ENCODE data around the gene MRC1. TPM values are rescaled to one million over a fixed set of nuclear protein-coding genes. Genes with fewer than 3 reads are reported as not detected.

Gene MRC1
- total RNA-seq, 1 donor from 2014 or later, result 0.07 TPM

DNA sequence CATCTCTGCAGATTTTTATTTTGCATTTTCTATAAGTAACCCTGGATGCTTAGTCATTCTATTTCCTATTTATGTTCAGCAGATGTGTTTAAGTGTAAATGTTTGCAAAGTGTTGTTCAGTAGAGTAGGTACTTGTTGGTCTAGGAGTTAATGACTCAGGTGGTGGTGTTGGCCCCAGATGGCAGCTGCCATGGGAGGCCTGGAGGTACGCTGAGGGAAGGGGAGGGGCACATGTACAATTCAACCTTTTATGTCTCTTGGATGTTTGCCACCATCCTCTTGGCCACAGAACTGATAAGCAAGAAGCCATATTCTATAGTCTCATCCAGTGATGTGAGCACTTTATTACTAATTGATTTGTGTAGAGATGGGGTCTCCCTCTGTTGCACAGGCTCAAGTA lies 74.5 kb downstream of the MRC1 start:
- no peak overlapping the region for H3K4me2 ChIP-seq (ENCODE audit: low read length)
- H2AFZ ChIP-seq (ENCODE audit: low read depth, low read length), result no peak overlapping the region
- H4K20me1 ChIP-seq (ENCODE audit: insufficient read depth, low read length), result no peaks in the 10 kb centered on the region
- no peak overlapping the region for H3K27ac ChIP-seq (ENCODE audit: low read depth, low read length)
- H3K4me1 ChIP-seq (ENCODE audit: insufficient read depth, low read length), result no peaks in the 10 kb centered on the region
- no peaks in the 10 kb centered on the region for H3K4me1 Mint-ChIP-seq (ENCODE audit: low read depth, unreplicated experiment)
- no peak overlapping the region for H3K27ac Mint-ChIP-seq (ENCODE audit: unreplicated experiment)
- no peaks in the 10 kb centered on the region for H3K79me2 ChIP-seq (ENCODE audit: insufficient read depth, low read length)
- no peak overlapping the region for H3K4me3 Mint-ChIP-seq (ENCODE audit: unreplicated experiment)
- H3K9me3 ChIP-seq (ENCODE audit: insufficient read depth, low read depth, low read length), result no peaks in the 10 kb centered on the region
- no peaks in the 10 kb centered on the region for H3K27me3 Mint-ChIP-seq (ENCODE audit: low read depth, unreplicated experiment)
- no peaks in the 10 kb centered on the region for H3K27me3 ChIP-seq (ENCODE audit: insufficient read depth, low read length)
- no peaks in the 10 kb centered on the region for H3K36me3 ChIP-seq (ENCODE audit: insufficient read depth, low read length)
- no peak for DNase-seq (ENCODE audit: low read depth)
- no peak overlapping the region for H3K9ac ChIP-seq (ENCODE audit: low read length)
- no peak for FAIRE-seq
- peaks cover 6% of the 10 kb centered on the region for H3K9me3 Mint-ChIP-seq (ENCODE audit: unreplicated experiment)
- no peak overlapping the region for H3K4me3 ChIP-seq (ENCODE audit: insufficient read depth, low read depth, low read length)
- TF ChIP-seq EZH2 (IDR thresholded peaks at IDR 0.05; ENCODE audit: insufficient read depth, low read length) (no peak), CTCF (IDR thresholded peaks at IDR 0.05; ENCODE audit: insufficient read depth, low read depth, low read length) (no peak)
- H3K36me3 Mint-ChIP-seq (ENCODE audit: low read depth, unreplicated experiment), result no peaks in the 10 kb centered on the region

DNA sequence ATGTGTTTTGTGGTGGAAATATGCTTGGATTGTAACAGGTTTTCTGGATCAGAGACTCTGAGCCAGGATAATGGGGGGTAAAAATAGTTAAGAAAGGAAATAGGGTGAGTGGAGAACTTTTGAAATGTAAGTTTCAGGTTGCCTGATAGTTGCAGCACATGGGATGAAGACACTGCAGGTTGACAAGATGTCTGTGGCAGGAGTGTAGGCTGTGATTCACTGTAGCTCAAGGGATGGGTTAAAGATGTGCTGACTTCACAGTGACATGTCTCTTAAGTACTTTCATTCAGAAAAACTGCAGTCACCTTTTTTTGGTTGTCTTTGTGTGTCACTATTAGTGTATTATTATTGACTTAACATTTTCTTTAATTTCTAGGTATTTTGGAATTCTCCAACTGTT lies 79.0 kb downstream of the MRC1 start:
- no peak for TF ChIP-seq EZH2 (IDR thresholded peaks at IDR 0.05; ENCODE audit: insufficient read depth, low read length)
- TF ChIP-seq CTCF (IDR thresholded peaks at IDR 0.05; ENCODE audit: insufficient read depth, low read depth, low read length), result no peak
- peaks cover 2% of the 10 kb centered on the region for H3K27me3 Mint-ChIP-seq (ENCODE audit: low read depth, unreplicated experiment)
- no peak overlapping the region for H3K9ac ChIP-seq (ENCODE audit: low read length)
- no peak overlapping the region for H2AFZ ChIP-seq (ENCODE audit: low read depth, low read length)
- no peaks in the 10 kb centered on the region for H3K36me3 ChIP-seq (ENCODE audit: insufficient read depth, low read length)
- no peak overlapping the region for H3K27ac Mint-ChIP-seq (ENCODE audit: unreplicated experiment)
- no peak overlapping the region for H3K27ac ChIP-seq (ENCODE audit: low read depth, low read length)
- DNase-seq (ENCODE audit: low read depth) (no peak), FAIRE-seq (no peak)
- H3K4me3 Mint-ChIP-seq (ENCODE audit: unreplicated experiment), result no peak overlapping the region
- H3K36me3 Mint-ChIP-seq (ENCODE audit: low read depth, unreplicated experiment), result no peaks in the 10 kb centered on the region
- H3K4me3 ChIP-seq (ENCODE audit: insufficient read depth, low read depth, low read length), result no peak overlapping the region
- H3K4me2 ChIP-seq (ENCODE audit: low read length), result no peak overlapping the region
- no peaks in the 10 kb centered on the region for H3K79me2 ChIP-seq (ENCODE audit: insufficient read depth, low read length)
- no peaks in the 10 kb centered on the region for H3K4me1 Mint-ChIP-seq (ENCODE audit: low read depth, unreplicated experiment)
- no peaks in the 10 kb centered on the region for H3K9me3 ChIP-seq (ENCODE audit: insufficient read depth, low read depth, low read length)
- H3K27me3 ChIP-seq (ENCODE audit: insufficient read depth, low read length), result no peaks in the 10 kb centered on the region
- no peaks in the 10 kb centered on the region for H4K20me1 ChIP-seq (ENCODE audit: insufficient read depth, low read length)
- H3K9me3 Mint-ChIP-seq (ENCODE audit: unreplicated experiment), result peaks cover 6% of the 10 kb centered on the region
- H3K4me1 ChIP-seq (ENCODE audit: insufficient read depth, low read length), result no peaks in the 10 kb centered on the region

GRCh38 chr10:17891435-17891834 lies 82.3 kb downstream of the MRC1 start:
- H3K9me3 ChIP-seq (ENCODE audit: insufficient read depth, low read depth, low read length), result no peaks in the 10 kb centered on the region
- H3K36me3 ChIP-seq (ENCODE audit: insufficient read depth, low read length), result no peaks in the 10 kb centered on the region
- no peaks in the 10 kb centered on the region for H3K9me3 Mint-ChIP-seq (ENCODE audit: unreplicated experiment)
- no peaks in the 10 kb centered on the region for H3K4me1 Mint-ChIP-seq (ENCODE audit: low read depth, unreplicated experiment)
- DNase-seq (ENCODE audit: low read depth) (no peak), FAIRE-seq (no peak)
- H3K27ac ChIP-seq (ENCODE audit: low read depth, low read length), result no peak overlapping the region
- no peak overlapping the region for H3K27ac Mint-ChIP-seq (ENCODE audit: unreplicated experiment)
- H3K4me3 ChIP-seq (ENCODE audit: insufficient read depth, low read depth, low read length), result no peak overlapping the region
- H3K4me3 Mint-ChIP-seq (ENCODE audit: unreplicated experiment), result no peak overlapping the region
- H3K27me3 Mint-ChIP-seq (ENCODE audit: low read depth, unreplicated experiment), result peaks cover 2% of the 10 kb centered on the region
- H3K36me3 Mint-ChIP-seq (ENCODE audit: low read depth, unreplicated experiment), result no peaks in the 10 kb centered on the region
- no peaks in the 10 kb centered on the region for H3K79me2 ChIP-seq (ENCODE audit: insufficient read depth, low read length)
- H3K27me3 ChIP-seq (ENCODE audit: insufficient read depth, low read length), result no peaks in the 10 kb centered on the region
- no peak overlapping the region for H2AFZ ChIP-seq (ENCODE audit: low read depth, low read length)
- H3K4me2 ChIP-seq (ENCODE audit: low read length), result no peak overlapping the region
- no peaks in the 10 kb centered on the region for H4K20me1 ChIP-seq (ENCODE audit: insufficient read depth, low read length)
- H3K9ac ChIP-seq (ENCODE audit: low read length), result no peak overlapping the region
- TF ChIP-seq CTCF (IDR thresholded peaks at IDR 0.05; ENCODE audit: insufficient read depth, low read depth, low read length) (no peak), EZH2 (IDR thresholded peaks at IDR 0.05; ENCODE audit: insufficient read depth, low read length) (no peak)
- no peaks in the 10 kb centered on the region for H3K4me1 ChIP-seq (ENCODE audit: insufficient read depth, low read length)
